Nephron (organoid): ENCODE data around the gene CCDC85C.
"Not testable (repeated sequence)": the region's sequence is repeated elsewhere in the genome, so short reads cannot be mapped to it uniquely, and the experiment has no call there.

ENCODE experiments used
- H3K27ac Mint-ChIP-seq, 3 experiments: 2 replicates each; pipeline ENCODE4 v1.8.0; 2020; ENCODE audit warnings: mixed read lengths in 3 of 3, mild to moderate bottlenecking in 2 of 3, moderate library complexity in 1 of 3
- H3K27me3 Mint-ChIP-seq: 2 replicates; pipeline ENCODE4 v1.8.0; 2021; ENCODE audit warnings: low read depth, mild to moderate bottlenecking, moderate library complexity, mixed read lengths
- H3K36me3 Mint-ChIP-seq: 2 replicates; pipeline ENCODE4 v1.8.0; 2020; ENCODE audit warnings: low read depth, mixed read lengths
- H3K4me1 Mint-ChIP-seq: 2 replicates; pipeline ENCODE4 v1.8.0; 2020; ENCODE audit warnings: mixed read lengths
- H3K4me3 Mint-ChIP-seq, 3 experiments: 2 replicates each; pipeline ENCODE4 v1.8.0; 2020; ENCODE audit warnings: mild to moderate bottlenecking in 3 of 3, mixed read lengths in 3 of 3, moderate library complexity in 2 of 3
- H3K9me3 Mint-ChIP-seq: 2 replicates; pipeline ENCODE4 v1.8.0; 2020; ENCODE audit warnings: mixed read lengths
- CTCF ChIP-seq, 3 experiments: fragments of 200-600 bp; sonication (generic); IDR thresholded peaks; one replicate each; pipeline ENCODE4 v1.5.0; 2021; ENCODE audit warnings: antibody characterized with exemption in 3 of 3; ENCODE audit not compliant: unreplicated experiment in 3 of 3

Gene CCDC85C

DNA sequence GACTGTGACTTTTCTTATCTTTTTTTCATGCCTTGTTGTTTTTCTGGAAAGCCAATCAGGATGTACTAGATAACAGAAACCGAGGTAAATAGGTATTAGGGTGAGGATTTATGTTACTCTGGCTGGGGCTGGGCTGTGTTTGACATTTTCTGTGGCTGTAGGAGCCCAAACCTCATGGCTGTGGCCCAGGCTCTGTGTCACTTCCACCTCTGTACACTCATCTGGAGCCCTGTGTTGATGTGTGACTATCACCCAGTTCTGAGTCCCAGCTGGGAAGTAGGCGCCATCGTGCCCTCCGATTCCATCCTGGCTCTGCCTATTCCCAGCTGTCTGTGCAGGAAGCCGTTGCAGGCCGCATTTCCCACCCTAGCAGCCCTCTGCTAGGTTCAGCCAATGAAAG is 39.3 kb upstream of the CCDC85C start:
- H3K27ac Mint-ChIP-seq, result no peak overlapping the region
- H3K27me3 Mint-ChIP-seq, result peaks cover 15% of the 10 kb centered on the region
- TF ChIP-seq CTCF (IDR thresholded peaks at IDR 0.05; ENCODE audit: unreplicated experiment in 3 of 3), result no peak
- no peaks in the 10 kb centered on the region for H3K36me3 Mint-ChIP-seq
- H3K9me3 Mint-ChIP-seq, result no peaks in the 10 kb centered on the region
- H3K4me3 Mint-ChIP-seq, result no peak overlapping the region
- H3K4me1 Mint-ChIP-seq, result no peaks in the 10 kb centered on the region

GRCh38 chr14:99642771-99643170 is 38.8 kb upstream of the CCDC85C start:
- not testable (repeated sequence) for H3K4me1 Mint-ChIP-seq, H3K9me3 Mint-ChIP-seq, H3K27ac Mint-ChIP-seq, H3K36me3 Mint-ChIP-seq, H3K4me3 Mint-ChIP-seq
- peaks cover 15% of the 10 kb centered on the region for H3K27me3 Mint-ChIP-seq

DNA sequence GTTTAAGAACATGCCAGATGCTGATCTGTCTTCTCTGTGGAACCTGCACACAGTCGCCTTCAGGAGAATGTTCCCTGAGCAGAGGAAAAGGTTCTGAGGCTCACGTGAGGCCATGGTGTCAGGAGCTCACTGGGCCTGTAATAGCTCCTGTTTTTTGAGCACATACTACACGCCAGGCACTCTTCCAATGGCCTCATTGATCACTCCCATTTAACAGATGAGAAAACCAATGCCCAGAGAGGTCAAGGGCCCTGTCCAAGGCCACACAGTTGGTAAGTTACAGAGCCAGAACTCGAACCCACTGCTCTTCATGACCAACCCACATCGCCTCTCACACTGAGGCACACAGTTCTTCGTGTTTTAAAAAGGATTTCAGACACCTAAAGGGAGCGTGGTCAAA is 33.6 kb upstream of the CCDC85C start:
- H3K27me3 Mint-ChIP-seq, result peaks cover 5% of the 10 kb centered on the region
- peaks cover 6% of the 10 kb centered on the region for H3K4me1 Mint-ChIP-seq

DNA sequence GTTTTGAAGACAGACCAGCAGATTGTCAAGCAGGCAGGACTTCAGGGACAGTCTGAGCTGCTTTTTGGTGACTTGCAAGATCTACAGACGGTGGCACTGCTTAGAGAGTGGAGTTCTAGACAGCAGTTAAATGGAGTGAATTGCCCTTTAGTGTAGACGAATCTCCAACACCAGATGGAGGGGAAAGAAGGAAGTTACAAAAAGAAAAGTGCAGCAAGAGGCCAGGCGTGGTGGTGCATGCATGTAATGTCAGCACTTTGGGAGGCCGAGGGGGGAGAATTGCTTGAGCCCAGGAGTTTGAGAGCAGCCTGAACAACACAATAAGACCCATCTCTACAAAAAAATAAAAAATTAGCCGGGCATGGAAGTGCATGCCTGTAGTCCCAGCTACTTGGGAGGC is 32.5 kb upstream of the CCDC85C start:
- TF ChIP-seq CTCF (IDR thresholded peaks at IDR 0.05; ENCODE audit: unreplicated experiment in 3 of 3), result no peak
- Mint-ChIP-seq H3K27ac (no peak overlapping the region), H3K27me3 (peaks cover 5% of the 10 kb centered on the region), H3K36me3 (no peaks in the 10 kb centered on the region), H3K9me3 (no peaks in the 10 kb centered on the region), H3K4me1 (peaks cover 6% of the 10 kb centered on the region), H3K4me3 (no peak overlapping the region)

More for the DNA sequence above, 33.6 kb upstream of the CCDC85C start:
- Mint-ChIP-seq H3K4me3 (no peak overlapping the region), H3K27ac (no peak overlapping the region), H3K9me3 (no peaks in the 10 kb centered on the region), H3K36me3 (no peaks in the 10 kb centered on the region)
- TF ChIP-seq CTCF (IDR thresholded peaks at IDR 0.05; ENCODE audit: unreplicated experiment in 3 of 3), result no peak

DNA sequence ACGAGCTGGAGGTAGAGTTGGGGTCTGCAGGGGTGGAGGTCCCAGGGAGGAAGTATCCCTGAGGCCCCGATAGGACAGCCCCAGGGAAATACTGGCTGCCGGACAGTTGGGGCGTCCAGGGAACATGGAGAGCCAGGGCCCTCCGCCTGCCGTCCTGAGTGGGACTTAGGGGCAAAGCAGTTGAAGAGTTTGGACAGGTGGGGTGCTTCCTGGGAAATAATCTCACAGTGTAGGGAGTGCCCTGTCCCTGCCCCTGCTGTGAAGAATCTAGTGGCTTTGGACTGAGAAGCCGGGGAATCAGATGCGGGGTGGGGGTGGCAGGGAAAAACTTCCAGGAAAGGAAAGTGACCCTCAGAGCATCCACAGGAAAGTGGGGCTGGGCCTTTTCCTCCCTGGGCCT is 31.1 kb upstream of the CCDC85C start:
- no peak for TF ChIP-seq CTCF (IDR thresholded peaks at IDR 0.05; ENCODE audit: unreplicated experiment in 3 of 3)
- H3K4me3 Mint-ChIP-seq, result no peak overlapping the region
- H3K27ac Mint-ChIP-seq, result no peak overlapping the region
- peaks cover 6% of the 10 kb centered on the region for H3K4me1 Mint-ChIP-seq
- no peaks in the 10 kb centered on the region for H3K36me3 Mint-ChIP-seq
- no peaks in the 10 kb centered on the region for H3K9me3 Mint-ChIP-seq
- peaks cover 14% of the 10 kb centered on the region for H3K27me3 Mint-ChIP-seq

DNA sequence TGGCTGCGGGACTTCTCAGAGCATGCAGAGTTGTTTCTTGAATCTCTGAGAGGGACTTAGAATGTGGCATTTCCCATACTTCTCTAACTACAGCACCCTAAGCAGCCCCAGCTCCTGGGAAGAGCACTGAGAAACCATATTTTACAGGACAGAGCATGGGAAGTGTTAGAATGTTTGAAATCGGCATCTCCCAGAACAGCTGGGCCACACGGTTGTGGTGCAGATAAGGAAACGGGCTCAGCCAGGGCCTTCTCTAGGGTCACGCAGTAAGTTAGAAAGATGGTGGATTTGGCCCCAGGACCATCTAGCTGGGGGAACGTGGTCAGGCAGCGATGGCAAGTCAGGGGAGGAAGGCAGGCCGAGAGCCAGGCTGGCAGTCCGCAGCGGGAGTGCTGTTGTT is 30.4 kb upstream of the CCDC85C start:
- TF ChIP-seq CTCF (IDR thresholded peaks at IDR 0.05; ENCODE audit: unreplicated experiment in 3 of 3), result no peak
- H3K4me3 Mint-ChIP-seq, result no peak overlapping the region
- no peaks in the 10 kb centered on the region for H3K36me3 Mint-ChIP-seq
- peaks cover 14% of the 10 kb centered on the region for H3K27me3 Mint-ChIP-seq
- H3K27ac Mint-ChIP-seq, result peak overlapping the region in 1 of 3 experiments; percentile 52
- peaks cover 6% of the 10 kb centered on the region for H3K4me1 Mint-ChIP-seq
- H3K9me3 Mint-ChIP-seq, result no peaks in the 10 kb centered on the region
